GM10266 (cell line): ENCODE data around the gene MERTK.

ENCODE experiments used
- DNase-seq: peaks from one replicate; pipeline ENCODE4 v3.0.0; 2012; ENCODE audit errors: extremely low spot score
- CTCF ChIP-seq: IDR thresholded peaks from 2 replicates; pipeline ENCODE4 v1.5.1; 2012; ENCODE audit warnings: mild to moderate bottlenecking, low read depth; ENCODE audit not compliant: control insufficient read depth, insufficient read depth; ENCODE audit errors: missing control alignments

The MERTK gene

DNA sequence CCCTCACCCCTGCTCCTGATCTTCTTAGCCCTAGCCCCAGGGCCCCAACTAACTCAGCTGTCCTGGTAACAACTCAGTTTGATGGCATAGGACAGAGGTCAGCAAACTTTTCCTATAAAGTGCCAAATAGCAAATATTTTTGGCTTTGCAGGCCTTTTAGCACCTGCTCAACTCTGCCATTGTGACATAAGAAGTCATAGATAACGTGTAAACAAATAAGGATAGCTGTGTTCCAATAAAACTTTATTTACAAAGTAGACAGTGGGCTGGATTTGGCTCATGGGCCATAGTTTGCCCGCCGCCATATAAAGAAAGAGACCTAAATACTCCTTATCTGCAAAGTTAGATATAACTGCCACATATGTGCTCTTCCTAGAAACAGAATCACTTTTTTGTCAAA is 129.4 kb downstream of the MERTK start:
- DNase-seq, result no peak
- no peak for TF ChIP-seq CTCF

DNA sequence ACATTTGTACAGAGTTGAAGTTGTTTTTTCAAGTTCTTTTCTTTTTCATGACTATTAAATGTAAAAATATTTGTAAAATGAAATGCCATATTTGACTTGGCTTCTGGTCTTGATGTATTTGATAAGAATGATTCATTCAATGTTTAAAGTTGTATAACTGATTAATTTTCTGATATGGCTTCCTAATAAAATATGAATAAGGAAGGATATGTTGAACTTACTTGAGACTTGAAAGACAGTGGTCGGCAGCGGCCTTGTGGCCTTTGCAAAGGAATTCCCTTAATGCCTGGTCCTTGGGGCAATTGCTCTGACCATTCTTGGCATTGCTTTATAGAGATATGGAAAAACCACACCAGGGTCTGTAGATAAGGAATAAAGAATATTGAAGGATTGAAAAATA is 130.8 kb downstream of the MERTK start:
- no peak for TF ChIP-seq CTCF
- no peak for DNase-seq

DNA sequence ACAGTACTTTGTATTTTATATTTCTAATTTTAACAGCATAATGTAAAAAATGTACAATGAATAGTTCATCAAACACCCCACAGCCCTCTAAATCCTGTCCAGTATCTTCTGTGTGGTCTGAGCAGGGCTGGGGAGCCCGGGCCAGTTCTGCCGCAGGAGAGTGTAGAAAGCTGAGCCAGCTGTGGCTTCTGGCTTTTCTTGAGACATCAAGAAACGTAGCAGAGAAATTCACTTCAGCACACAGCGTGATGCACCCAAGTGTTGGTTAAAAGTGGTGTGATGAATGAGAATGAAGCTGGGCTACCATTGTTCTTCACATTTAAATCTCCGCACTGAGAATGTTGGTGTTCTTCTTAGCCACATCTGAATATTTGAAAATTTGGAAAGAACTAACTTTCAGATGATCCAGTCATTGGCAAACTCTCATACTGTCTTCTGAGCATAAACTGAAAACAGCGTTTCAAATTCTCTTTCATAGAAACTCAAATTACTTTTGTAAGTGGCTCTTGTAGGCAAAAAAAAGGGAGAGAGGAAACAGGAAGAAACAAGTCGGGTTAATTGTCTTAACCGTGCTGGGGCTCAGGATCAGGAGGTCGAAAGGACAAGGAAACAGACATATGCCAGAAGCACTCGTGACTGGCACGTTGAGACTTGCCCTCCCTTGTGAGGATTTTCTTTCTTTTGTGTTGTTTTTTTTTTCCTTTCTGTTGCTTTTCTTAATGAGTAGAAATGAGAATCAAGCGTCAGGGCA is 133.2 kb downstream of the MERTK start:
- no peak for DNase-seq
- TF ChIP-seq CTCF, result no peak

DNA sequence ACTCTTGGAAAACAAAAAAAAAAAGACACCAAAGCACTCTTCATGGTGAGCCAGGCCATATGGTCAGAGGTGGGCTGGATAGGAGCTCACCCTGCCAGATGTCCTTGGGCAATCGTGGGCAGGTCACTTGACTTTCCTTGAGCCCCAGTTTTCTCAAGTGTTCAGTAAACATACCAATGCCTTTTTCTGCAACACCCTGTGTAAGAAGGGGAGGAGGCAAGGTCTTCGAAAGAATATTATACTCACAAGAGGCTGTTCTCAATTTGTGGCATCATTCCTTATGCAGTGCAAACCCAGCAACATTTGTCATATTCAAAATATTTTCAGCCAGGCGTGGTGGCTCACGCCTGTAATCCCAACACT is 133.8 kb downstream of the MERTK start:
- no peak for DNase-seq

DNA sequence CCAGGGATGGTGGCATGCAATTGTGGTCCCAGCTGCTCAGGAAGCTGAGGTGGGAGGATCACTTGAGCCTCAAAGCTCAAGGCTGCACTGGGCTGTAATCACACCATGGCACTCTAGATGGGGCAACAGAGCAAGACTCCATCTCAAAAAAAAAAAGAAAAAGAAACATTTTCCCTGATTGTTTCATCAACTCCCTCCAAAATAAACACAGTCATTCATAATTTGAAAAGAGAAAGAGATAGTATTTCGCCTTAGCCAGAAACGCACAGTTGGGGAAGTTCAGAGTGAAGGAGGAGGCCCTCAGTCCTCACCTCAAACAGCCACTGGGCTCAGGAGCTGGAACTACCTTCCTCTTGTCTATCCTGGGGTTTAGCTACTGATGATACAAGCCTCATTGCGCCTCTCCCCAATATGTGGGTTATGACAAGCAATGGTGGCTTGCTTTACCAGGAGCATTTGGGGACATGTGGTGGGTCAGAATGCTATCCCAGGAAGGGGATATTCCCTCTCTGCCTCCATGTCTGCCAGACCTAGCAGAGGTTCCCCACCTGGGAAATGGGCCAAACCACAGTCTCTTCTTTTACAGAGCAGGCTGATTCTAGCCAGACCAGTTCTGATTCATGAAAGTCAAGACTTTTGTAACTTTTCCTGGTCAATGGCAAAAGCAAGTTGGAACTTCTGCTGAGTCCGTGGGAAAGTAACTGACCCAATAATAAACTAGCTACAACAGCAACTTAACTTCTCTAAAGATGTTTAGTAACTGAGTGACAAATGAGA is 134.5 kb downstream of the MERTK start:
- DNase-seq, result no peak
- TF ChIP-seq CTCF, result no peak

More for the DNA sequence above, 133.8 kb downstream of the MERTK start:
- TF ChIP-seq CTCF, result no peak

DNA sequence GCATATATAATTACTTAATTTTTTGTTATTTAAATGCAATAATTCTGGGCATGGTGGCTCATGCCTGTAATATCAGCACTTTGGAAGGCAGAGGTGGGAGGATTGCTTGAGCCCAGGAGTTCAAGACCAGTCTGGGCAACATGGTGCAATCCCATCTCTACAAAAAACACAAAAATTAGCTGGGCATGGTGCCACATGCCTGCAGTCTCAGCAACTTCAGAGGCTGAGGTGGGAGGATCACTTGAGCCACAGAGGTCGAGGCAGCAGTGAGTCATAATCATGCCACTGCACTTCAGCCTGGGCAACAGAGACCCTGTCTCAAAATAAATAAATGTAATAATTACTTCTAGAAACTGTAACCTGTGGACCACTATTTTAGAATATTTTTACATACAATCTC is 135.2 kb downstream of the MERTK start:
- no peak for DNase-seq
- no peak for TF ChIP-seq CTCF

DNA sequence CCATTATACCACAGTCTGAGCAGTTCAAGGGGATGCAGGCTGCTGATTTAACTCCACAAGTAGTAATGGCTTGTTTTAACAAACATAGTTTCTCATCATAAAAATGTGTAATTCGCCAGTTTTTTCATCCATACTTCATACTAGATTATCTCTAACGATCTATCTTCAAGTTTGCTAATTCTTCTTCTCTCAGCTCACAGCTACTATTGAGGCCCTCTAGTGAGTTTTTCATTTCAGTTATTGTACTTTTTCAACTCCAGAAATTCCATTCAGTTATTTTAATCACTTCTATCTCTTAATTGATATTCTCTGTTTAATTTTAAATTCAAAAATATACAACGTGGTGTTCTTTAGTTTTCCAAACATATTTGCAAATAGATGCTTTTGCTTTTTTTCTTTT is 136.5 kb downstream of the MERTK start:
- DNase-seq, result no peak

More for the DNA sequence above, 136.5 kb downstream of the MERTK start:
- no peak for TF ChIP-seq CTCF
